GM12872 (cell line): Measurements from ENCODE around the gene GPX6.

Source experiments
- TF ChIP-seq, protein P1 (sequence below): IDR thresholded peaks from 3 replicates; pipeline ENCODE4 v1.5.1; 2011; ENCODE audit warnings: low read depth, mild to moderate bottlenecking, low read length, moderate library complexity; ENCODE audit not compliant: insufficient read depth

The GPX6 gene

GRCh38 chr6:28545955-28546354 lies 30.4 kb upstream of the GPX6 start:
- TF ChIP-seq, protein P1, sequence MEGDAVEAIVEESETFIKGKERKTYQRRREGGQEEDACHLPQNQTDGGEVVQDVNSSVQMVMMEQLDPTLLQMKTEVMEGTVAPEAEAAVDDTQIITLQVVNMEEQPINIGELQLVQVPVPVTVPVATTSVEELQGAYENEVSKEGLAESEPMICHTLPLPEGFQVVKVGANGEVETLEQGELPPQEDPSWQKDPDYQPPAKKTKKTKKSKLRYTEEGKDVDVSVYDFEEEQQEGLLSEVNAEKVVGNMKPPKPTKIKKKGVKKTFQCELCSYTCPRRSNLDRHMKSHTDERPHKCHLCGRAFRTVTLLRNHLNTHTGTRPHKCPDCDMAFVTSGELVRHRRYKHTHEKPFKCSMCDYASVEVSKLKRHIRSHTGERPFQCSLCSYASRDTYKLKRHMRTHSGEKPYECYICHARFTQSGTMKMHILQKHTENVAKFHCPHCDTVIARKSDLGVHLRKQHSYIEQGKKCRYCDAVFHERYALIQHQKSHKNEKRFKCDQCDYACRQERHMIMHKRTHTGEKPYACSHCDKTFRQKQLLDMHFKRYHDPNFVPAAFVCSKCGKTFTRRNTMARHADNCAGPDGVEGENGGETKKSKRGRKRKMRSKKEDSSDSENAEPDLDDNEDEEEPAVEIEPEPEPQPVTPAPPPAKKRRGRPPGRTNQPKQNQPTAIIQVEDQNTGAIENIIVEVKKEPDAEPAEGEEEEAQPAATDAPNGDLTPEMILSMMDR, result no peak

- TF ChIP-seq, protein P1, result no peak
Measured at GRCh38 chr6:28543651-28544610, 28.3 kb upstream of the GPX6 start.

DNA sequence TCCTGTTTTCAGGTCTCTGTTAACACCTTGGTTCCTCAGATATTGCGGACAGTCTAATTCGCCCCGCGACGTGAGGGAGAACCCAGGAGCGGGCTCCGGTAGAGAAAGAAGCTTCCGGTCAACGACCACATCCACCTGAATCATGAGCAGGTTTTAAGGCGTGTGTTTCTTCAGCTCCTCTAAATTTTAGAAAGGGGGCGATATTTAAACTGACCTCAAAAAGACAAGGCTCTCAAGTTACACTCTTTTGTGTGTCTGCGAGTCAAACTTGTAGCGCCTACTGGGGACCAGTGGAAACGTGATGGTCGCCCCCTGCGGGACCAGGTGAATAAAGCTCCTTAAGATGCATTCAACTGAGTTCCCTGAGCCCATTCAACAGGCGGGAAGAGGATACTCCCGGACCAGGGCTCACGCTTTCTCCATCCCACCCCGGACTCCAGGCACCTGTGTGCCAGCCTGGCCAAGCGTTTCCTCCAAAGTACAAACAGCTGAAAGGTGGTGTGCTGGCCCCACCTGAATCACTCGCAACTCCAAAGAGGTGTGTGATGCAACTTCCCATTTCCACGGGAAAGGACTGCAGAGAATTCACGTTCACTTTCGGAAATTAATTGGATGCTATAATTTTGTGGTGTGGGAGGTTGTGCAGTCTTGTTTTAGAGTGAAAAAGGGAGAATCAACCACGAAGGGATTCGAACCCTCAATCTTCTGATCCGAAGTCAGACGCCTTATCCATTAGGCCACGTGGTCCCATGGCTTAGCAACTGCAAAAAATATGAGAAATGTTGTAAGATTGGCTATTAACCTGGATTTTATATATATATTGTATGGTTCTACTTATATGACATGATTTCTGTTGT lies 27.1 kb upstream of the GPX6 start:
- TF ChIP-seq, protein P1, result peak; percentile 61

DNA sequence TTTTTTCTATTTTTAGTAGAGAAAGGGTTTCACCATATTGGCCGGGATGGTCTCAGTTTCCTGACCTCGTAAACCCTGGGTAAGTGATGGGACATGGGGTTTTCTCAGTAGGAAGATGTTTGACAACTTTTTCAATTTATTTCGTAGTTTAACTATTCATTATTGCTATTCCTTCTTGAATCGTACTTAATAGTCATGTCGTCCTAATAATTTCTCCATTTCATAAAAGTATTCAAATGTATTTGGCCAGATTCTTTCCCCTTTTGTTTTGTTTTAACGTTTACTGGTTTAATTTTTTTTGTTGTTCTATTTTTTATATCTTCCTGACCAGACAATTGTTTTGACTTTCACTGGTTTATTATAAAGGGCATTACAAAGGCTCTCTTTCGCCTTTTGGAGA lies 26.4 kb upstream of the GPX6 start:
- TF ChIP-seq, protein P1, result no peak

GRCh38 chr6:28537509-28538140 lies 22.0 kb upstream of the GPX6 start:
- TF ChIP-seq, protein P1, result no peak

- TF ChIP-seq, protein P1, result no peak
Measured at GRCh38 chr6:28537065-28537464, 21.5 kb upstream of the GPX6 start.

DNA sequence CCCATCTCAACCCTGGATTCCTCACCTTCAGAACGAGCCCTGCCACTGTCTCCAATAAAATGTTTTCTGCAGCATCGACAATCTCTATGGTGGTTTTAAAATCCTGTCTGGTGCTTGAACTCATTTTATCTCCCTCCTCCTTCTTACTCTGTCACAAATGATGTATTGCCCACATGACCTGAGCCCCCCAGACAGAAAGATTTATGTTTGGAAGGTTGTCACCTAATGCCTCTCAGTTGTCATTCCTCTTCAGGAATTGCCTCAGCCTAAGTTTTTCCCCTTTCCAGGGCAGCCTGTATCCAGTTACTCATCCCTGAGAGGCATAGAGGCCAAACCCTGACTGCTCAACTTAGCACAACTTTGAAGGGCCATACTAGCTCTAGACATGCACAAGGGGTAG lies 19.3 kb upstream of the GPX6 start:
- TF ChIP-seq, protein P1, result no peak
